Measurements from ENCODE around the gene TLCD4.
"Not testable (repeated sequence)": the region's sequence is repeated elsewhere in the genome, so short reads cannot be mapped to it uniquely, and the experiment has no call there.

TLCD4 gene

GRCh38 chr1:95140791-95141190, 23.6 kb downstream of the TLCD4 start:
- DNase-seq (ENCODE audit: low read depth), result no peak
- TF ChIP-seq, protein P1, sequence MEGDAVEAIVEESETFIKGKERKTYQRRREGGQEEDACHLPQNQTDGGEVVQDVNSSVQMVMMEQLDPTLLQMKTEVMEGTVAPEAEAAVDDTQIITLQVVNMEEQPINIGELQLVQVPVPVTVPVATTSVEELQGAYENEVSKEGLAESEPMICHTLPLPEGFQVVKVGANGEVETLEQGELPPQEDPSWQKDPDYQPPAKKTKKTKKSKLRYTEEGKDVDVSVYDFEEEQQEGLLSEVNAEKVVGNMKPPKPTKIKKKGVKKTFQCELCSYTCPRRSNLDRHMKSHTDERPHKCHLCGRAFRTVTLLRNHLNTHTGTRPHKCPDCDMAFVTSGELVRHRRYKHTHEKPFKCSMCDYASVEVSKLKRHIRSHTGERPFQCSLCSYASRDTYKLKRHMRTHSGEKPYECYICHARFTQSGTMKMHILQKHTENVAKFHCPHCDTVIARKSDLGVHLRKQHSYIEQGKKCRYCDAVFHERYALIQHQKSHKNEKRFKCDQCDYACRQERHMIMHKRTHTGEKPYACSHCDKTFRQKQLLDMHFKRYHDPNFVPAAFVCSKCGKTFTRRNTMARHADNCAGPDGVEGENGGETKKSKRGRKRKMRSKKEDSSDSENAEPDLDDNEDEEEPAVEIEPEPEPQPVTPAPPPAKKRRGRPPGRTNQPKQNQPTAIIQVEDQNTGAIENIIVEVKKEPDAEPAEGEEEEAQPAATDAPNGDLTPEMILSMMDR (conservative IDR thresholded peaks at IDR 0.05; ENCODE audit: low read depth, low read length), result no peak

GRCh38 chr1:95145493-95145892, 28.3 kb downstream of the TLCD4 start:
- no peak for DNase-seq (ENCODE audit: low read depth)
- no peak overlapping the region for H3K4me3 ChIP-seq (ENCODE audit: low read depth, low read length)
- TF ChIP-seq, protein P1 (conservative IDR thresholded peaks at IDR 0.05; ENCODE audit: low read depth, low read length), result no peak

More at GRCh38 chr1:95140791-95141190, 23.6 kb downstream of the TLCD4 start:
- H3K4me3 ChIP-seq (ENCODE audit: low read depth, low read length), result no peak overlapping the region

GRCh38 chr1:95146637-95147036, 29.5 kb downstream of the TLCD4 start:
- no peak overlapping the region for H3K4me3 ChIP-seq (ENCODE audit: low read depth, low read length)
- no peak for DNase-seq (ENCODE audit: low read depth)
- TF ChIP-seq, protein P1 (conservative IDR thresholded peaks at IDR 0.05; ENCODE audit: low read depth, low read length), result no peak

DNA sequence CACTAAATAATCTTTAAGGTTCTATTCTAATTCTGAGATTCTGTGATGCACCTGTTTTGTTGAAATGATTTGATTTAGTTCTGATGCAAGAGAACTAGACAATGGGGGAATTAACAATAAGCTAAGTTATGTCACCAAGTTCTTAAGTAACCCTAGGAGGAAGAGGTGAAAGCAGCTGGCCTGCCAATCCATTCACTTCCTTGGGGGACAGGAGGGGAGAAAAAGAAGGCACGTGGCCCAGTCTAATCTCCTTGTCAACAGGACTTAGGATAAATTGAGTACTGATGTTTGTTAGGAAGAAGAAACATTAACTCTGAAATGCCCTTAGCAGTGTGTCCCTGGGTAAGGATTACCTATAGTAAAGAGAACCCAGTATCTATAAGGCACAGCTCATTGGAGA, 36.9 kb downstream of the TLCD4 start:
- H3K4me3 ChIP-seq (ENCODE audit: low read depth, low read length), result no peak overlapping the region
- no peak for DNase-seq (ENCODE audit: low read depth)
- TF ChIP-seq, protein P1 (conservative IDR thresholded peaks at IDR 0.05; ENCODE audit: low read depth, low read length), result no peak

DNA sequence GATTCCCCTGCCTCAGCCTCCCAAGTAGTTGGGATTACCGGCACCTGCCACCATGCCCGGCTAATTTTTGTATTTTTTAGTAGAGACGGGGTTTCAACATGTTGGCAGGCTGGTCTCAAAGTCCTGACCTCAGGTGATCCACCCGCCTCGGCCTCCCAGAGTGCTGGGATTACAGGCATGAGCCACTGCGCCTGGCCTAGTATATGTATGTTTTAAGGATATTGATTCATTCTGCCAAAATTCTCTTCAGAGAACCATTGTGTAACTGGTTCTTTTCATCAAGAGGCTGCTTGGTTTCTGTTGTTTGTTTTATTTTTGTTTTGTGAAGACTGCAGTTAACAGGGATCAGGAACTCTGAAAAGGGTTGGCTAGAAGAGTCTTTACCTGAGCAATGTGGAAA, 48.4 kb downstream of the TLCD4 start:
- not testable (repeated sequence) for DNase-seq (ENCODE audit: low read depth); H3K4me3 ChIP-seq (ENCODE audit: low read depth, low read length)
